Measurements from ENCODE around the gene GLI2.

The GLI2 gene

DNA sequence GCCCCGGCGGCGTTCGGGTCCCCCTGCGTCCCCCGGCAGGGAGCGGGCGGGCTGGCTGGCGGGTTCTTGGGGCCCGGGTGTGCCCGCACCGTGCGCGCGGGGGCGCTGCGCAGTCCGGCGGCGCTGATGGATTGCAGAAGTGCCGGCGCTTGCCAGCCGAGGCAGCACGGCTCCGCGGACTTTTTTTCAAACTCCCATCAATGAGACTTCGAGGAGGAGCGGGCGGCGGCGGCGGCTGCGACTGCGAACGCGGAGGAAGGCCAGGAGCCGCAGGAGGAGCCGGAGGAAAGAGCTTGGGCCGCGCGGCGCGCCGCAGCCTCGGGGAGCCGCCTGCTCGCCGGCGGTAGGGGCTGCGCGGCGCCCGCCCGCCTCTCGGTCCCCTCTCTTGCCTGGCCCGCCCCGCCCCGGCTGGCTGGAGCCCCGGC lies at the start of gene GLI2:
GLI2 (plus strand) TSS at position 123 of the 425 bp plus-strand sequence. CDS start 61,453 bp downstream, outside the sequence.
- peak; percentile 1 for DNase-seq

DNA sequence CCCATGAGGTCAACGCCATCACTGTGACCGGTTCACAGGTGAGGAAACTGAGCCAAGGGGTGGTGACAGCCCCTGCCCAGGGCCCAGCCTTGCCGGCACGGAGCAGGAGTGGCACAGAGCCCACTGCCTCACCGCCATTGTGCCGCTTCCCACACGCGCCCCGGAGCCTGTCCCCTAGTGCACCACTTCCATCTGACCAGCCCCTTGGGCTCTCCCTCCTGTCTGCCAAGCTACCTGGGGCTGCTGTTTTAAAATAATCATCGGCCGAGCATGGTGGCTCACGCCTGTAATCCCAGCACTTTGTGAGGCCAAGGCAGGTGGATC lies 49.7 kb upstream of the GLI2 start:
- no peak for DNase-seq

DNA sequence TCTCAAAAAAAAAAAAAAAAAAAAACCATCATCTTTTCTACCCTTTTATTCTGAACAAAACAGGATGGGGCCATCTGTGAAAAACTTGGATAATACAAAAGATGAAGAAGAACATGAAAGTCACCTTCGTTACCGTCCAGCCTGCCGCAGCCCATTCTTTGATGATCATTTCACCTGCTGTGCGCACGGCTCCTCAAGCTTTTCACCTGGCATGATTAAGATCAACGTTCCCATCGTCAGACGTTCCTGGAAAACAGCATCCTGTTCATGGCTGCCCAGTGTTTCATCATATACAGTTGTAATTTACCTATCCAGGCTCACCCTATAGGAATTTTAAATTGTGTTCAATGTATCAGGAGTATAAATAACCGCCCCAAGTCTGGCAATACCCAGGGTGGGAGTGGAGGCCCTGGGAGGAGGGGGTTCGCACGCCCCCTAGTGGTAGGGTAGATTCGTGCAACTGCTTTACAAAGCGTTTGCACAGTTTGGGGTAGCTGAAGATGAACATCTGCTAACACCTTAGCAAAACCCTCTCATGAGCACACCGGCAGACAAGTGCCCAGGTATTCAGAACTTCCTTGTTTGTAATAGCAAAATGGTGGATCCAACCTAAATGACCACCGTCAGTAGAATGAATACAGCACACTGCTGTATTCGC lies 49.0 kb upstream of the GLI2 start:
- no peak for DNase-seq

DNA sequence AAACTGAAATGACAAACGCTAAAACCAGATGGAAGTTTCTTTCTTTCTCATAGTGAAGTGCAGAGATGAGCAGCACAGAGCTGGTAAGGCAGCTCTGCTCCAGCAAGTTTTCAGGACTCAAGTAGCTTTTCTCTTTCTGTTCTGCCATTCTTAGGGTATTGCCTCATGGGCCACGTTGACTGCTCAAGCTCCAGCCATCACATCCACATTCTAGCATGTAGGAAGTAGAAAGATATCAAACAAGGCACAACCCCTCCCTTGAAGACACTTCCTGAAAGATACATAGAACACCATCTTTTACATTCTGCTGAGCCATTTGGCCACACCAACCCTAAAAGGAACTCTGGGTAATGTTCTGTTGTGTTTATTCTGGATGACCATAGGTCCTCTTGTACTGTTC lies 48.5 kb upstream of the GLI2 start:
- no peak for DNase-seq

DNA sequence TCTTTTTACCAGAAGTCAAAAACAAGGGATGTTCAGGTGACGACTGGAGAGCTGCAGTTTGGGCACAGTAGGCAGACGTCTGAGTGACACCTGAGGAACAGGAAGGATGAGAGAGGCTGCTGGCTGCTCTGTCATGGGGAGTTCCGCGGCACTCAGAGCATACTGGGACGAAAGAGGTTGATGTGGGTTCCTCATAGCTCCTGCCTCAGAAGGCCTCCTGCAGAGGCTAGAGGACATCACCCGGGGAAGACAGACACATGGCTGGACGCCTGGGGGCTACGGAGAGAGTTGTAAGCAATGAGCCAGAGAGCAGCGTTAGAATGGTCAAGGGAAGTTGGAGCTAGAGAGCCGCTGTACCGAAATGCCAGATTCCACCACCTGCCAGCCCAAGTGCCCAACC lies 45.1 kb upstream of the GLI2 start:
- DNase-seq = no peak

DNA sequence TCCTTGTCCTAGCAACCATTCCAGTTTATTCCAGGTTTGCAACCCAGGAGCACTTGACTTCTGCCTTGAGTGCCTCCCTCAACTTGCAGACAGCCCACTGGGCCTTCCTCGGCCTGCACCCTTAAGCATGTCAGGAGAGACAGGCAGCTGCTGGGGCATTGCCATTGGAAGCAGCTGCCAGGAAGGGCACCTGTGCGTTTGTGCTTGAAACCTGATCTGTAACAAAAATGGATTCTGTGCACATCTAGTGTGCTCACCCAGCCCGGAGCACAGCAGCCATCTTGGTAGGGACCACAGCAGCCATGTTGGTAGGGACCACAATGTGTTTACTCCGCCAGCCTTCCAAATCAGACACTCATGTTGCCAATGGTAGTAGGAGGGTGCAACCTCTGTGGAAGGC lies 44.3 kb upstream of the GLI2 start:
- DNase-seq = no peak

DNA sequence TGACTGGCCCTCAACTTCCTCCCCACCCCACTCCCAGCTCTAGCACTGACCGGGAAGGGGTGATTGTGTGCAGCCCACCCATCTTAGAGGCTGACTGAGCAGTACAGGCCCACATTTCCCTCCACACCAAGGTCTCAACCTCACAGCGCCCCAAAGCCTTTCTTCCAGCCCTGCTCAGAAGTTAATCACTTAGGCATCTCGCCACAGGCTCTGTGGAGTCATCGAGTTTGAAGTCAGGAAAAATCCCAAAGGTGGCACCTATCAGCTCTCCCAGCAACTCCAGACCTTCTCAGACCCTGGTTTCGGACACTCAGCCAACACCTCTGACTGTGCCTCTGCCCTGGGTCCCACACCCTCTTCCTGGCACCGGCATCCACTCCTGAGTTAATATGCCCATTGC lies 43.0 kb upstream of the GLI2 start:
- DNase-seq = no peak

DNA sequence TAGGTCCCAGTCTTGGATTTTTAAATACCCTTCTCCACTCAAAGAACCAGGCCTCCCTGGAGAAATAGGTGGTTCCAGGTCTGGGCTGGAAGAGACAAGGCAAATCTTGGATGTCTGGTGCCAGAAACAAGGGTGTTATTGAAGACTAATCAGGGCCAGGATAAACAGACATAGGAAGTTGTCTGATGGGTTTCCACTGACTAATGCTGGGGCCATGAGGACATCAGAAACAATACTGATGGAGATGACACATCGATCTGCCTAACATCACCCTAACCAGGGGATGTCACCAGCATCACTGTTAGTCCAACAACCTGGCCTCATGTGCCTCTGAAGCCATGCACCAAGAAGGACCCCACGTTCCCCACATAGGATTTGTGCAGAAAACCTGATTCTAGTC lies 42.5 kb upstream of the GLI2 start:
- no peak for DNase-seq

DNA sequence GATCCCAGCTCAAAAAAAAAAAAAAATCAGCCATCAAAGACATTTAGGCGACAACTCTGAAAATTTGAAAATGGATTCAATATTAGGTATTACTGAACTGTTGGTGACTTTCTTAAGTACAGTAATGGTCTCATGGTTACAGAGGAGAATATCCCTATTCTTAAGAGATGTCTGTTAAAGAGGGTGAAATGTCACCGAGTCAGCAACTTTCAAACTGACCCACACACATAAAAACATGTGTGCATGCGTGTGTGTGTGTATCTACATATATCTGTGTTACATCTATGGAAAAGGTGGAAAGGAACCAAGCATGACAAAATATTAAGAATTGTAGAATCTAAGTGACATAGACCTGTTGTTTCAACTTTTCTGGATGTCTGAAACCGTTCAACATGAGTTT lies 41.6 kb upstream of the GLI2 start:
- no peak for DNase-seq

DNA sequence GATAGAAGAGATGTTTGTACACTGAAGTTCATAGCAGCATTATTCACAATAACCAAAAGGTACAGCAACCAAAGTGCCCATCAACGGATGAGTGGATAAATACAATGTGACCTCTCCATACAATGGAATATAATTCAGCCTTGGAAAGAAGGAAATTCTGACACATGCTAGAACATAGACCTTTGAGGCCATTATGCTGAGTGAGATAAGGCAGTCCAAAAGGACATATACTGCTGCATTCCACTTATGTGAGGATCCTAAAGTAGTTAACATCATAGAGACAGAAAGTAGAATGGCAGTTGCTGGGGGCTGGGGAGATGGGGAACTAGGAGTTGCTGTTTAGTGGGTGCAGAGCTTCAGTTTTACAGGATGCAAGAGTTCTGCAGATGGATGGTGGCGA lies 38.2 kb upstream of the GLI2 start:
- no peak for DNase-seq

DNA sequence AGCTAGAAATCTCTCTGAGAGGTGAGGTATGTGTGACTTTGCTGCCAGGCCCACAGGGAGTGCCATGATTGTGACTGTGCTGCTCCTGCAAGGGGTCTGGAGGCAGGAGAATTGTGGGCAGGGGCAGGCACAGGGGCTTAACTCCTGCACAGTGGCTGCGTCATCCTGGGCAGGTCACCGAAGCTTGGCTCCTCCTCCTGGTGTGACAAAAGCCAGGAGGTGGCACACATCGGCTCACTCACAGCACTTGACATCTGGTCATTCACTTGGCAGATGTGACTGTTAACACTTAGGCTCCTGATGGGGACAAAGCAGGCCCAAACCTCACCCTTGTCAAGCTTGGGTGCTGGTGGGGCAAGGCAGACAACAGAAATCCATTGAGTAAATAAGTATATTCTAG lies 36.4 kb upstream of the GLI2 start:
- no peak for DNase-seq

DNA sequence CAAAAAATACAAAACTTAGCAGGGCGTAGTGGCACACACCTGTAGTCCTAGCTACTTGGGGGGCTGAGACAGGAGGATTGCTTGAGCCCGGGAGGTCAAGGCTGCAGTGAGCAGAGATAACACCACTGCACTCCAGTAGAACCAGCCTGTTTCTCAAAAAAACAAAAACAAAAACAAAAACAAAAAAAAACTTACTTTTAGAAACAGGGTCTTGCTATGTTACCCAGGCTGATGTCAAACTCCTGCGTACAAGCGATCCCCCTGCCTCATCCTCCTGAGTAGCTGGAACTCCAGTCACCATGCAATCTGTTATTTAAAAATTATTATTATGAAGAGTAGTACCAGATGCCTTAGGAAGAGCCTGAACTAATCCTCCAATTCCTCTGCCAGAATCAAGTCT lies 35.0 kb upstream of the GLI2 start:
- DNase-seq = no peak

DNA sequence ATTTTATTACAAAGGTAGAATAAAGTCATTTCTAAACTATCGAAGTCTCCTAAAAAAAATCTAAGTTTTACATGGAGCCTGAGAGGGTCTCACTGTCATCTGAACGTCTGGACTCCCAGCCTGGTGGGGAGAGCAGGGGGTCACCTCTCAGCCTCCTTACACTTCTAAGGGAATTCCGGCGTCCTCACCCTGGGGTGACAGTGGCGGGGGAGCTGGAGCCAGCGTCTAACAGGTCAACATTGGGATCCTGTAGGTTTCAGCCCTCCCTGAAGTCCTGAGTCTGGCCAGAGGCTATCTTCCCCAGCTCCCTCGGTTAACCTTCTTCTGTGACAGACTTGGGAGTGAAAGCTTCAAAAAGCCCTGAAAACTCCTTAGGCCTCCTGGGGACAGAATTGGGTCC lies 34.6 kb upstream of the GLI2 start:
- DNase-seq = no peak

DNA sequence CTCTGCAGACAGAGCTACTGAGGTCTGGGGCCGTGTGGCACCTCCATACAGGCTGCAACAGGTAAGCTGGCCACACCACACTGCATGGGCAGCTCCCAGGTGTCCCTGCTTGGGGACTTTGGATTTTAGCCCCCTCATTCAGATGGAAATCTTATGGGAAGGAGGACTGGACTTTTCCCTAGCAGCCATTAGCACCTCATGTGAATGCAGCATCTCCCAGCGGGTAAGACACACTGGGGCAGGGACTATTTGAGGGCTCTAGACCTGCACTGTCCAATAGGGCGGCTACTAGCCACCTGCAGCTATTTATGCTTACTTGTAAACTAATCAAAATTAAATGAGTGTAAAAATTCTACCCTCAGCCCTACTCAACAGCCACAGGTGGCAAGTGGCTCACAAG lies 34.2 kb upstream of the GLI2 start:
- no peak for DNase-seq

DNA sequence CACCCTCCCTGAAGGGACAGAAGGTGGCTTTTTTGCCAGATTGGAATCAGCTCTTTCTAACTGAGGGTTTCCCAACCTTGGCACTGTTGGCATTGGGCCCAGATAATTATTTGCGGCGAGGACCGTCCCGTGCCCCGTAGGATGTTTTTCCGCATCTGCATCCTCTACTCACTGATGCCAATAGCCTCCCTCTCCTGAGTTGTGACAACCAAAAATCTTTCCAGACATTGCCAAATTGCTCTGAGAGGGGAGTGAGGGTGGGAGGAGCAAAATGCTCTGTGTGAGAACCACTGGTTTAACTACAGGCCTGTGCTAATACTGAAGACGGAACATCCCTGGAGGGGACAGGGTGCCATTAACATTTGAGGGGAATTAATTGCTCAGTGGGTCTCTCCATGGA lies 33.6 kb upstream of the GLI2 start:
- DNase-seq = no peak

DNA sequence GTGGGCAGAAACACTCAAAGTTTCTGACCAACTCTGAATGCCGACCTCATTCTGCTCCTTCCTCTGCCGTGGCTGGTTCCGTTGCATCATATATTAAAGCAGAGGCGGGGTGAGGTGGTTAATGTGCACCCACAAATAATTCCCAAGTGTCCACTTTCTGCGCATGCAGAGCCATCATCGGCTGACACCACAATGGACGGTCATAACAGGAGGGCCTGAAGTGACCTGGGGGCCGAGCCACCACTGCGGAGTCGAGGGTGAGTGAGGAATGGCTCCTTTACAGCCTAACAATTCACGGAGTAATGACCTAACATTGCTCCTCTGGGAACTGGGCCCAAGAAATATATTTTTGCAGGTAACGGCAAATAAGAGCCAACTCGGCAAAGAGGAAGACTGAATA lies 32.9 kb upstream of the GLI2 start:
- DNase-seq = no peak

DNA sequence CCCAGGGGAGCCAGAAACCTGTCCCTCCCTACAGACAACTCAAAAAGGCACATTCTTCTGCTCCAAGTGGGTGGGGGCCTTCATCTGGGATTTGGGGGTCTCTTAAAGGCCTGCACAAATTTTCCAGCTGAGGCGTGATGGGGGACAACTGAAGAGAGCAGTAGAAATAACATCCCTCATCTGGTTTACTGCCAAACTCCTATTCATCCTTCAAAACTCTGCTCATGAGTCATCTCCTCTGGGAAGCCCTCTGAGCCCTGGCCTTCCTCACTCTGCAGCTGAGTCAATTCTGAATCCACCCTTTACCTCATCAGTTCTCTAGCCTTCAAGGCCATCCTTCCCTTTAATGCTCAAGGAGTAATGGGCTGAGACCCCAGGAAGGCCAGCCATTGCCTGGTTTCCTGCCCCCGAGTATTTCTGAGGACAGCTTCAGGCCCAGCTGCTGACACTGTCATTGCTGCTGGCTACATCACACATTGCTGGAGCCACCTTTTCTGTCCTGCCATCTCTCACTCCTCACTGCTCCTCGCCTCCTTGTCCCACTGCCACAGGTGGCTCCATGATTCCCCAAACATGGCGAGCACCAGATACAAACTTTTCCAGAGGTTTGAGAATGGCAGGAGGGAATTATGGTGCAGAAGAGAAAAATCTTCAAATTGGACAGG lies 32.2 kb upstream of the GLI2 start:
- no peak for DNase-seq

DNA sequence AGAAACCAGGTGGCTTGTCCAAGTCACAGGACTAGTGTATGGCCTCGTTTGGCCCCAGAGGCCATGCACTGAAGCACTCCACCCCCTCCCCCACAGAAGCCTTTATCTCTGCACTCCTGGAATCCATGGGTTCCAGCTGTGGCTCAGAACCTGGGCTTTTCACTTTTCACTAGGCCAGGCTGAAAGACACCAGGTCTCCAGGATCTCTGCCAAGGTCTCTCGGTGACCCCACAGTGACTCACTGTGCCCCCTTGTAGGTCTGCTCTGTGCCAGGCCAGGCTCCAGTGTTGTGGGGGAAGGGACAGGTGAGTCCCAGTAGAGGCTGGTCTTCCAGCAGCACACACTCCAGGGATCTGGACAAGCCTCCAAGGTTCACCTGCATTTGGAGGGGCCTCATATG lies 31.0 kb upstream of the GLI2 start:
- DNase-seq = no peak

DNA sequence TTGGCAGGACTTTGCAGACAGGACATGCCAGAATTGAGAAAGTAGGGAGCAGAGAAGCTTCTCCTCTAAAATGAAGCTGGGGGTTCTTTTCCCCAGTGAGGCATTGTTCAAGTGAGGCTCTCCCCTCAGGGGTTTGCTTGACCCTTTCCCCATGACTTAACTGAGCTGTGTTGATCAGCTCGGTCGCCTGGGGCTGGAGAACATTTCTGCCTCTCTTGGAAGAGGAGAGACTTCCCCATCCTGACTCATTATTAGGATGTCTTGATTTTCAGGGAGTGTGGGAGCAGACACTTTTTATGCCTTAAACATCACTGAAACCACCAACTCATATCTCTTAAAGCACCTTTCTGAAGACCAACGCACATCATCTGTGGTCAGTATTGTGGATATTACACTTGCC lies 27.9 kb upstream of the GLI2 start:
- no peak for DNase-seq

DNA sequence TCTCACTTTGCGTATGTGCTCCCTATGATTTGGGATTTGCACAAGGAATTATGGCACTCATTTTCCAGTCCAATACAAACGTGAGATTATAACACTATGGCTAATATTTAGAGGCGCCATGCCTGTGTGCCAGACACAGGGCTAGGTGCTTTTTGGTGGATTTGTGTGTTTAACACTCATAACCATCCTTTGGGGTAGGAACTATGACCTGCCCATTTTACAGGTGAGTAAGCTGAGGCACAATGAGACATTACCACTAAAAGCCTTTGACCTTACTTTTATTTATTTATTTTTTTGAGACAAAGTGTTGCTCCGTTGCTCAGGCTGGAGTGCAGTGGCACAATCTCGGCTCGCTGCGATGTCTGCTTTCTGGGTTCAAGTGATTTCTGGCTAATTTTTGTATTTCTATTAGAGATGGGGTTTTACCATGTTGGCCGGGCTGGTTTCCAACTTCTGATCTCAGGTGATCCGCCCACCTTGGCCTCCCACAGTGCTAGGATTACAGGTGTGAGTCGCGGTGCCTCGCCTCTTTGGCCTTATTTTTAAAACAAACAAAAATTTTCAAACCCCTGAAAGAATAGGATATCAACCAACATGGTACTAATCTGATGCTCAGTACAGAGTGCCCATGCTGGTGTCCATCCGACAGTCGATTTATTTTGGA lies 26.6 kb upstream of the GLI2 start:
- no peak for DNase-seq

DNA sequence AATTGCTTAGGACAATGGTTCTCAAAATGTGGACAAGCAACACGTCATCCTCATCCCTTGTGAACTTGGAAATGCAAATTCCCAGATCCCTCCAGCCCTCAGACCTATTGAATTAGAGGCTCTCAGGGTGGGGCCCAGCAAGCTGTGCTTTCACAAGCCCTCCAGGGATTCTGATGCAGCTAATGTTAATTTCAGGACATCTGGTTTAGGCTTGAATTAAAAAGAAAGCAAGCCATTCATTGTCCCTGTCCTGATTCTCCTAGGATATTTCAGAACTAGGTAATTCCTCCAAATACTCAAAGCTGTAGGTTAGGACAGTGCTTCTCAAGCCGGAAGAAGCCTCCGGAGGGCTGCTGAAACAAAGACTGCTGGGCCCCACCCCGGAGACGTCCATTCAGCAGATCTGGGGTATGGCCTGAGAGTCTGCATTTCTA lies 26.0 kb upstream of the GLI2 start:
- no peak for DNase-seq

DNA sequence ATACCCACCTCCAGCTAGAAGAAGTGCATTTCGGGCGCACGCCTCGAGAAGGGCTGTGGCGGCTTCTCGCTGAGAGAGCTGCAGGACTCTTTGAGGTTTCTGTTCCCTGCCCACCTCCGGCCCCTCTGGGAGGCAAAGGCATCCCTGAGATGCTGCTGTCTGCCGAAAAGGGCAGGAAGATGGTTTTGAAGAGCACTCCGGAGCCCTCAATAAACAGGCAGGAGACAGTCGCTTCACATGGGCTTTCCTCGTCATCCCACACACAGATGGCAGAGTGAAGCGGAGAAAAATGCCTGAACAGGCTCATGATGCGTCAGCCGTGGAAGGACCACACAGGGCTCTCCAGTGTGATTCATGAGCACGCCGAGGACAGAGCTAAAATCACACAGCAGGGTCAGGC lies 25.4 kb upstream of the GLI2 start:
- no peak for DNase-seq

DNA sequence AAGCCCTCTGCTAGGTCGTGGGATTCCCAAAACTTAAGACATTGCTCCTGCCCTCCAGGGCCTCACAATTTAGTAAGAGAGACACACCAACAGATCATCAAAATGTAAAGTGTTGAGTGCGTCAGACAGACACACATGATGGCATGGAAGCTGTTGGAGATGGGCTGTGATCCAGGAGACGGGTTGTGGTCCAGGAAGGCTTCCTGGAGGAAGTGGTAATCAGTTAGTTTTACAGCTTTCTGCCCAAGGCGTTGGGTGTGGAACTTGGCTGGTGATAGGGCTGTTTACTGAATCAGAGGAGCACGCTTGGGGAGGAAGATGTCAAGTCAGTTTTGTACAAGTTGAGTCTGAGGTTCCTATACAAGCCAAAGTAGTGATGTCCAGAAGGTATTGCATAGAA lies 24.0 kb upstream of the GLI2 start:
- no peak for DNase-seq

DNA sequence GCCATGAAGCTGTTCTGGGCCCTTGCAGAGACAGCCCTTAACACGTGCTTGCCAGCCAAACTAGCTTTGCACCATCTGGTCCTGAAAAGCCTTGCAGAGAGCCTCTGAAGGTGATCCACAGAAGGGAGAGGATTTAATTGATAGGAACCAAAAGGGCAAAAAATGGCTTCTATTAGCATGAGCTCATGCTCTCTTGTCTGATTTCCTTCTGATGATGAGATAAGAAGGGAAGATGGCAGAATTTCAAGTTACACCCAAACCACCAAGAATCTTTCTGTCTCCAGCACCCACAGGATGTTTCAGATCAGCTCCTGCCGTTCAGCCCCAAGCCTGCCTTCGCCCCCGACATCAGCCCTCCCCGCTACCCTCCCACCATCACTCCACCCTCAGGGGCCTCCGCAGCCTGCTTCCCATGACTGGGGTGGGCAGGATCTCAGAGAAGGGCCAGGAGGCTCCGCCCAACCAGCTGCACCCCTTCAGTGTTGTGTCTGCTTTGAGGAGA lies 23.4 kb upstream of the GLI2 start:
- DNase-seq = no peak

DNA sequence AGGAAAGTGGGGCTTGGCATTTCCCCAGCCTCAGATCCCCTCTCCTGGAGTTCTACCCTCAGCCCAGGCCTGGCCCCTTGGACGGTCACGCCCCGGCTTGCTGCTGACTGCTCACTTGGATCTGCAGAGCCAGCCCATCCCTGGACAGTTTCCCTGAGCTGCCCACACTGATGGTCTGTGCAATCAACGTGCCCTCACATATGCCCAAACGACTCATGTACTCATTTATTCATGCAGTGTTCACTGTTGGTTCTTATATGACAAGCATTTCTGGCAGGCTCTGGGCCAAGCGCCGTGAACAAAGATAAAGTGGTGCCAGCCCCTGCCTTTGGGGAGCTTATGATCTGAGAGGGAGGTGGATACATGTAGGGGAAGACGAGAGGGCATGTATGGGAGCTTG lies 20.3 kb upstream of the GLI2 start:
- no peak for DNase-seq
